Lung microvascular endothelial cell (primary cell): Measurements from ENCODE around the gene SCN4B. TPM values are rescaled to one million over a fixed set of nuclear protein-coding genes. Genes with fewer than 3 reads are reported as not detected.
"Not testable (repeated sequence)": the region's sequence is repeated elsewhere in the genome, so short reads cannot be mapped to it uniquely, and the experiment has no call there.

Source experiments
- DNase-seq, 2 donors: peaks; one replicate each; pipeline versions ENCODE4 v3.0.0 to v3.0.0-alpha.2; 2010; ENCODE audit warnings: low read depth in 2 of 2
- total RNA-seq: library from RNA; depleted of rRNA; stranded (reverse); fragments of >200 nt; gene quantifications from 2 replicates; pipeline ENCODE4 v1.2.1, GENCODE V29; 2014

The SCN4B gene
- total RNA-seq: under 0.01 TPM in 1 of 2 replicates, not detected in the other

- DNase-seq: peak in 1 of 2 donors; percentile 49
Observed at GRCh38 chr11:118152552-118153471, at the start of gene SCN4B. TSS of gene SCN4B (minus strand) at chr11:118152823. CDS start at chr11:118152673, 150 bp downstream.

GRCh38 chr11:118201966-118202365 is 49.3 kb upstream of the SCN4B start:
- no peak for DNase-seq

GRCh38 chr11:118200901-118201680 is 48.5 kb upstream of the SCN4B start:
- DNase-seq: no peak

GRCh38 chr11:118200497-118200896 is 47.9 kb upstream of the SCN4B start:
- DNase-seq: no peak

GRCh38 chr11:118199135-118199534 is 46.5 kb upstream of the SCN4B start:
- DNase-seq: no peak

GRCh38 chr11:118198370-118198769 is 45.7 kb upstream of the SCN4B start:
- peak; percentile 70 to 81 for DNase-seq

GRCh38 chr11:118194835-118195627 is 42.4 kb upstream of the SCN4B start:
- peak; percentile 60 to 82 for DNase-seq

GRCh38 chr11:118193910-118194566 is 41.4 kb upstream of the SCN4B start:
- no peak for DNase-seq

GRCh38 chr11:118192817-118193216 is 40.2 kb upstream of the SCN4B start:
- not testable (repeated sequence) for DNase-seq

GRCh38 chr11:118190942-118191506 is 38.4 kb upstream of the SCN4B start:
- not testable (repeated sequence) for DNase-seq

- DNase-seq: no peak
Observed at GRCh38 chr11:118186346-118187107, 33.9 kb upstream of the SCN4B start.

- no peak for DNase-seq
Observed at GRCh38 chr11:118184784-118185579, 32.4 kb upstream of the SCN4B start.

- DNase-seq: not testable (repeated sequence)
Observed at GRCh38 chr11:118183691-118184090, 31.1 kb upstream of the SCN4B start.

GRCh38 chr11:118180300-118180703 is 27.7 kb upstream of the SCN4B start:
- peak in 1 of 2 donors; percentile 46 for DNase-seq

GRCh38 chr11:118176778-118177134 is 24.1 kb upstream of the SCN4B start:
- DNase-seq: no peak

GRCh38 chr11:118175993-118176777 is 23.6 kb upstream of the SCN4B start, which contains the start of gene SCN2B:
TSS of gene SCN2B (minus strand) at chr11:118176639. CDS start at chr11:118176431, 208 bp downstream.
- DNase-seq: no peak

- DNase-seq: no peak
Observed at GRCh38 chr11:118175031-118175992, 22.7 kb upstream of the SCN4B start.
